Thyroid gland (tissue), 4 donors: ENCODE results near the gene FGFR4.

Source experiments
- CTCF ChIP-seq, 6 experiments: fragments of 200-600 bp in 3 of 6; fragments of 450-650 bp in 3 of 6; sonication (generic) in 3 of 6; IDR thresholded peaks; one replicate each; pipeline ENCODE4 v1.5.1; 2016 to 2019; ENCODE audit warnings: antibody characterized with exemption in 6 of 6, mild to moderate bottlenecking in 2 of 6, inconsistent platforms in 1 of 6, moderate library complexity in 1 of 6
- POLR2A ChIP-seq, 2 donors: fragments of 450-650 bp; IDR thresholded peaks; one replicate each; pipeline ENCODE4 v1.6.1; 2017; ENCODE audit warnings: antibody characterized with exemption in 2 of 2, mild to moderate bottlenecking in 2 of 2, moderate library complexity in 1 of 2

- TF ChIP-seq POLR2A (IDR thresholded peaks at IDR 0.05) = no peak
- TF ChIP-seq CTCF (IDR thresholded peaks at IDR 0.05) = no peak
These were observed 19.2 kb downstream of the FGFR4 start for GRCh38 chr5:177105691-177106476.
